Activated CD4-positive, CD25-positive, alpha-beta regulatory T cell (primary cell): ENCODE measurements around the gene IL11RA.
A peak's percentile ranks its signal among the peaks of the same experiment; 100 is the strongest.

Source experiments
- DNase-seq, 4 experiments: peaks; one replicate each; lab custom pipeline; 2025; lab: John Stamatoyannopoulos, UW

IL11RA gene

GRCh38 chr9:34654323-34655051, 2.5 kb downstream of the IL11RA start:
- no peak for DNase-seq

GRCh38 chr9:34655394-34655793, 3.4 kb downstream of the IL11RA start:
- DNase-seq = no peak

- DNase-seq = no peak
Measured at GRCh38 chr9:34656992-34657391, 5.0 kb downstream of the IL11RA start.

GRCh38 chr9:34658461-34658860, 6.5 kb downstream of the IL11RA start:
- DNase-seq = no peak

GRCh38 chr9:34659592-34660253, 7.7 kb downstream of the IL11RA start:
- DNase-seq = no peak

- no peak for DNase-seq
Measured at GRCh38 chr9:34662526-34663302, 10.7 kb downstream of the IL11RA start, which contains the start of gene CCL27. TSS of gene CCL27 (minus strand) at chr9:34662657. CDS start at chr9:34662633, 24 bp downstream.

- DNase-seq = no peak
Measured at GRCh38 chr9:34663303-34663605, 11.3 kb downstream of the IL11RA start.

- DNase-seq = peak; percentile 9 to 62 (median 34)
Measured at GRCh38 chr9:34664281-34665066, 12.5 kb downstream of the IL11RA start.

- DNase-seq = no peak
Measured at GRCh38 chr9:34665067-34665380, 13.0 kb downstream of the IL11RA start.

- DNase-seq = peak; percentile 63 to 85 (median 76)
Measured at GRCh38 chr9:34665381-34666250, 13.6 kb downstream of the IL11RA start.

GRCh38 chr9:34669809-34670562, 18.0 kb downstream of the IL11RA start:
- no peak for DNase-seq

GRCh38 chr9:34671307-34671706, 19.3 kb downstream of the IL11RA start:
- DNase-seq = no peak

GRCh38 chr9:34674440-34674839, 22.5 kb downstream of the IL11RA start:
- DNase-seq = no peak

- DNase-seq = peak in 3 of 4 experiments; percentile 11 to 46 (median 14)
Measured at GRCh38 chr9:34675048-34675714, 23.2 kb downstream of the IL11RA start.

GRCh38 chr9:34675869-34676268, 23.9 kb downstream of the IL11RA start:
- DNase-seq = no peak

GRCh38 chr9:34684145-34684544, 32.2 kb downstream of the IL11RA start:
- DNase-seq = no peak

GRCh38 chr9:34684816-34685215, 32.8 kb downstream of the IL11RA start:
- no peak for DNase-seq

GRCh38 chr9:34685591-34685990, 33.6 kb downstream of the IL11RA start:
- no peak for DNase-seq

GRCh38 chr9:34686231-34686630, 34.2 kb downstream of the IL11RA start:
- no peak for DNase-seq

GRCh38 chr9:34686732-34687131, 34.7 kb downstream of the IL11RA start:
- DNase-seq = no peak
